AG04450 (cell line): Measurements from ENCODE around the gene AMMECR1. TPM values are rescaled to one million over a fixed set of nuclear protein-coding genes. Genes with fewer than 3 reads are reported as not detected.
A peak's percentile ranks its signal among the peaks of the same experiment; 100 is the strongest.

ENCODE experiments used
- CTCF ChIA-PET: fragments of 300-600, 350-600 bp; formaldehyde crosslinking; extraction: SDS; loops from one replicate; lab custom pipeline; 2022; ENCODE audit warnings: antibody characterized with exemption, inconsistent platforms; lab: Charles Lee
- POLR2A ChIA-PET: fragments of 350-600 bp; formaldehyde crosslinking; extraction: SDS; loops from one replicate; lab custom pipeline; 2021; ENCODE audit warnings: antibody characterized with exemption, inconsistent platforms; lab: Yijun Ruan, JAX
- DNase-seq: peaks from one replicate; pipeline ENCODE4 v3.0.0-alpha.2; 2011; ENCODE audit warnings: low read depth, low spot score
- H3K27ac ChIP-seq: one replicate; pipeline ENCODE4 v1.5.1; 2012; ENCODE audit warnings: low read depth, low read length, control low read depth
- H3K27me3 ChIP-seq: one replicate; pipeline ENCODE4 v1.6.0; 2012; ENCODE audit warnings: low read length; ENCODE audit not compliant: control insufficient read depth, insufficient read depth
- H3K4me3 ChIP-seq: 2 replicates; pipeline ENCODE4 v1.5.1; 2011; ENCODE audit warnings: mild to moderate bottlenecking, low read depth, low read length, control low read depth
- H3K9me3 ChIP-seq: 2 replicates; pipeline ENCODE4 v1.5.1; 2012; ENCODE audit warnings: low read length; ENCODE audit not compliant: control insufficient read depth, insufficient read depth
- CTCF ChIP-seq: IDR thresholded peaks from 2 replicates; pipeline ENCODE4 v1.5.1; 2011; ENCODE audit warnings: low read depth, low read length, control low read depth, inconsistent platforms
- polyA plus RNA-seq: library from polyadenylated mRNA; depleted of rRNA; stranded (reverse); fragments of >200 nt; gene quantifications from 2 replicates; pipeline ENCODE4 v1.2.3, GENCODE V29; 2011

The AMMECR1 gene
- polyA plus RNA-seq, 1 experiment, result 13.0 TPM

GRCh38 chrX:110212299-110212698, 105.6 kb downstream of the AMMECR1 start:
- POLR2A ChIA-PET, result no interaction called here
- H3K27me3 ChIP-seq, result no peaks in the 10 kb centered on the region
- no peak for DNase-seq
- no peak overlapping the region for H3K27ac ChIP-seq
- no peaks in the 10 kb centered on the region for H3K9me3 ChIP-seq
- H3K4me3 ChIP-seq, result no peak overlapping the region
- CTCF ChIA-PET, result no interaction called here
- peak; percentile 25 for TF ChIP-seq CTCF

- Histone ChIP-seq H3K4me3 (no peak overlapping the region), H3K27ac (no peak overlapping the region), H3K9me3 (no peaks in the 10 kb centered on the region), H3K27me3 (no peaks in the 10 kb centered on the region)
- CTCF ChIA-PET, result interaction anchor here (0.6 to 2.6 kb wide), 3 partner anchors 9 to 197 kb away, joined by 3 to 10 read pairs (median 4); no protein-coding TSS in a partner anchor
- no peak for DNase-seq
- POLR2A ChIA-PET, result interaction anchor here (1.9 kb wide), 1 partner anchor 106 kb away, joined by 9 read pairs; the partner anchor contains the start of gene AMMECR1
- TF ChIP-seq CTCF, result no peak
Observed at GRCh38 chrX:110211340-110211739, 106.5 kb downstream of the AMMECR1 start.

- peak; percentile 73 for DNase-seq
- H3K27me3 ChIP-seq, result no peaks in the 10 kb centered on the region
- H3K4me3 ChIP-seq, result no peak overlapping the region
- ChIA-PET CTCF (interaction anchor here (0.6 to 2.6 kb wide), 6 partner anchors 10 to 203 kb away, joined by 3 to 10 read pairs (median 4); no protein-coding TSS in a partner anchor), POLR2A (interaction anchor here (0.7 to 1.9 kb wide), 8 partner anchors 9 to 208 kb away, joined by 4 to 10 read pairs (median 5); partner anchors contain the start of gene AMMECR1)
- H3K27ac ChIP-seq, result peak overlapping the region; percentile 83
- no peaks in the 10 kb centered on the region for H3K9me3 ChIP-seq
- TF ChIP-seq CTCF, result no peak
Observed at GRCh38 chrX:110210417-110211139, 107.3 kb downstream of the AMMECR1 start.

- DNase-seq, result no peak
- ChIA-PET POLR2A (no interaction called here), CTCF (interaction anchor here (1.2 to 1.3 kb wide), 3 partner anchors 52 to 207 kb away, joined by 3 to 5 read pairs (median 5); no protein-coding TSS in a partner anchor)
- Histone ChIP-seq H3K27me3 (no peaks in the 10 kb centered on the region), H3K27ac (no peak overlapping the region), H3K9me3 (no peaks in the 10 kb centered on the region), H3K4me3 (no peak overlapping the region)
- no peak for TF ChIP-seq CTCF
Observed at GRCh38 chrX:110208092-110208491, 109.8 kb downstream of the AMMECR1 start.

GRCh38 chrX:110204986-110205385, 112.9 kb downstream of the AMMECR1 start:
- no peak for TF ChIP-seq CTCF
- DNase-seq, result no peak
- Histone ChIP-seq H3K9me3 (no peaks in the 10 kb centered on the region), H3K27me3 (no peaks in the 10 kb centered on the region), H3K27ac (peak overlapping the region; percentile 47), H3K4me3 (no peak overlapping the region)
- POLR2A ChIA-PET, result no interaction called here
- CTCF ChIA-PET, result interaction anchor here (1.0 kb wide), 1 partner anchor 59 kb away, joined by 3 read pairs; no protein-coding TSS in a partner anchor
